Ramos (cell line): ENCODE results near the gene PHF11.
"Not testable (repeated sequence)": the region's sequence is repeated elsewhere in the genome, so short reads cannot be mapped to it uniquely, and the experiment has no call there.

Experiments used
- in situ Hi-C: fragments of 300-500 bp; cut with MboI; formaldehyde crosslinking; loops from one replicate; pipeline ENCODE4 v1.14.3; 2022; ENCODE audit warnings: low sequenced_read_pairs; ENCODE audit not compliant: unreplicated experiment

PHF11 gene

GRCh38 chr13:49540552-49540951 is 44.8 kb downstream of the PHF11 start:
- in situ Hi-C loops, result no loop called here

- in situ Hi-C loops, result no loop called here
These were observed 47.9 kb downstream of the PHF11 start for GRCh38 chr13:49543656-49544055.

- in situ Hi-C loops, result no loop called here
These were observed 49.9 kb downstream of the PHF11 start for GRCh38 chr13:49545661-49546060.

DNA sequence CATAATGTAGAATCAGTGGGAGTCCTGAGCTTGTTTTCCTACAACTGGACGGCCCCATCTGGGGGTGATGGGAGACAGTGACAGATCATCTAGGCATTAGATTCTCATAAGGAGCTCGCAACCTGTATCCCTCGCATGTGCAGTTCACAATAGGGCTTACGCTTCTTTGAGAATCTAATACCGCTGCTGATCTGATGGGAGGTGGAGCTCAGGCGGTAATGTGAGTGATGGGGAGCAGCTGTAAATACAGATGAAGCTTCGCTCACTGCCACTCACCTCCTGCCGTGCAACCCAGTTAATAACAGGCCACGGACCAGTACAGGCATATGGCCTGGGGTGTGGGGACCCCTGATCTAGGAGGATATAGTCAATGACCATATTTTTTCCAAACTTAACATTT is 50.8 kb downstream of the PHF11 start:
- in situ Hi-C loops, result no loop called here

DNA sequence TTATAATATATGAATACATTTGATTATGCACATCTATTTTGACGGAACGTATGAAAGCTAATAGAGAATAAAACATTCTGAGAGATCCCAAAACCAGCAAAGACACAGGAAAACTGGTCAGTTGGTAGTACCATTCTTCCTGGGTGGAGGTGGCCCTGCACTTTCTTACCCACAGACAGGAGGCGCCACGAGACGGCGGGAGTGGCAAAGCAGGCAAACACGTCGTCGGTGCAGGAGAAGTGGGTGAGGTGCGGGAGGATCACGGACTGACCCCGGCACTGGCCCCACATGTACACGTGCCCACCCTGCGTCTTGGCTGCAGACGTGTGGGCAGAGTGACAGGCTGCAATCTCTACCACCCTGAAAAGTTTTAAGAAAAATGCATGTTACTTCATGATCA is 53.5 kb downstream of the PHF11 start:
- in situ Hi-C loops, result no loop called here

DNA sequence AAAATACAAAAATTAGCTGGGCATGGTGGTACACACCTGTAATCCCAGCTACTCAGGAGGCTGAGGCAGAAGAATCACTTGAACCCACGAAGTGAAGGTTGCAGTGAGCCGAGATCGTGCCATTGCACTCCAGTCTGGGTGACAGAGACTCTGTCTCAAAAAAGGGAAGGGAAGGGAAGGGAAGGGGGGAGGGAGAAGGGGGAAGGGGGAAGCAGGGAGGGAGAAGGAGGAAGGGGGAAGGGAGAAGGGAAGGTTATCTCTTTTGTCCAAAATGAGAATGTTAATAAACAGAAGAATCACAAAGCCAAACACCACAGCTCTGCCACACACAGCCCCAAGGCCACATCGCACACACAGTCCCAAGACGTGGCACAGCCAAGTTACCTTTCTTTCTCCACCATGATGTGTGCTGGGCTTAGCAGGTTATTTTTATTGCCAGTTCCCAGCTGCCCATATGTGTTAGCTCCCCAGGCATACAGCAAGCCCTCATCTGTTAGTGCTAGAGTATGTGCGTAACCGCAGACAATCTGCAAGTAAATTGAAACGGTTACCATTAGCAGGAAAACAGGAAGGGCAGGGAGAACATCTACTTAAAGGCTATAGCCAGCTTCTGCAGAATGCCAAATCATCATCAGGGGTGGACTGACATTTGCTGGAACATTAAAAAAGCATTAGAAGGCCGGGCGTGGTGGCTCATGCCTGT is 55.3 kb downstream of the PHF11 start:
- in situ Hi-C loops, result no loop called here

DNA sequence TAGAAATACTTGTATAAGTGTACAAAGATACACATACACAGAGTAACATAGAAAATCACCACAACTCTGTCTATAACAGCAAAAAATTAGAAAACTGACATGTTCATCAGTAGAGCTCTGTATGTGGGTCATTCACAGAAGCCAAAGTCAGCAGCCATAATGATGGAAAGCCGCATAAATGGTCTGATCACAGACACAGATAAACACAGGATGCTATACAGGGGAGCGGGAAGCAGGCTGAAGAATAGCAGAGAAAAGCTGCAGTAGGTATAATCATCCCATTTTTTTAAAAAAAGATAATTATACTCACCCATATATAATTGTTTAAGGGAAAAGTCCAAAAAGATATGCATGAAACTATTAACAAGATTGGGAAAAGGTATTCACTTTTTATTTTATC is 58.1 kb downstream of the PHF11 start:
- in situ Hi-C loops, result no loop called here

- in situ Hi-C loops, result no loop called here
These were observed 58.6 kb downstream of the PHF11 start for GRCh38 chr13:49554387-49554786.

DNA sequence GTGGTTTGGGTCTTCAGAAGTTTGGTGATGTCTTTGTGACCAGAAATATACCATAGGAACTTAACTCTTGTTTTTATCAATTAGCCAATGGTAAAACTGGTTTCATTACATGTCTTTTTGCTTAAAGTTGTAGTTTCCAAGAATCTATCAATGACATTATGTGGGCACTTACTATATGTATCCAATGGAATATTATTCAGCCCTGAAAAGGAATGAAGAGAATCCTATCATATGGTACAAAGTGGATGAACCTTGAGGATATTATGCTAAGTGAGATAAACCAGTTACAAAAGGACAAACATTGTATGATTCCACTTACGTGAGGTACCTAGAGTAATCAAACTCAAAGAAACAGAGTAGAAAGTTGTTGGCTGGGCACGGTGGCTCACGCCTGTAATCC is 63.3 kb downstream of the PHF11 start:
- in situ Hi-C loops, result no loop called here

DNA sequence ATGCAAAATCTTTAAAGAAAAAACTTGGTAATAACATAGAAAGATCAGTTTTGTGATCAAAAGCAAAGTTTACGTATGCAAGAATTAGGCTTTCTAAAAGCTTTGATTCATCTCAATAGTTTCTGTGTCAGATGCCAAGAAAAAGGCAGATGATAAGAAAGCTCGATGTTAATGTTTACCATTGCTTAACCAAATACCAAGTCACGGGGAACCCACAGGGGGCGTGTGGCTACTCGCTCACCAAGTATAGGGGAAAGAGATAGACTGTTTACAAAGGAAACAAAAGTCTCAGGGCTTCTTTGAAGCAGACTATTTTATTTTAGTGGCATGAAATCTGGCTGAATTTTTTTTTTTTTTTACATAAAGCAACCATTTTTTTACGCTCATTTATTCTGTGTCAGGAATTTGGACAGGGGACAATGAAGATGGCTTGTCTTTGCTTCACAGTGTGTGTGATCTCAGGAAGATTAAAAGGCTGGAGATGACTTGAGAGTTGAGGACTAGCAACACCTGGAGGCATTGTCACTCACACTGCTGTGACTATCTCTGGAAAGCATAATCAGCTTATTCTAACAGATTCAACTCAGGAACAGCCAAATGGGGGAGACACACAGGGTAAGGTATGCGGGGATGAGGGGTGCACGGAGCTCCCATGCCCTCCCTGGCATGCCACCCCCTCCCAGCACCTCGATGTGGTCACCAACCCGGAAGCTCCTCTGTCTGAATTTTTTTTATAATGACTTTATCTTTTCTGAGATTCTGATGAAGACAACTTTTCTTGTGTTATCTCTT is 64.7 kb downstream of the PHF11 start:
- in situ Hi-C loops, result no loop called here

- in situ Hi-C loops, result no loop called here
These were observed 65.3 kb downstream of the PHF11 start for GRCh38 chr13:49561062-49561410.

GRCh38 chr13:49563516-49563915 is 67.8 kb downstream of the PHF11 start:
- in situ Hi-C loops, result no loop called here

- in situ Hi-C loops, result not testable (repeated sequence)
These were observed 69.7 kb downstream of the PHF11 start for GRCh38 chr13:49565461-49565860.

DNA sequence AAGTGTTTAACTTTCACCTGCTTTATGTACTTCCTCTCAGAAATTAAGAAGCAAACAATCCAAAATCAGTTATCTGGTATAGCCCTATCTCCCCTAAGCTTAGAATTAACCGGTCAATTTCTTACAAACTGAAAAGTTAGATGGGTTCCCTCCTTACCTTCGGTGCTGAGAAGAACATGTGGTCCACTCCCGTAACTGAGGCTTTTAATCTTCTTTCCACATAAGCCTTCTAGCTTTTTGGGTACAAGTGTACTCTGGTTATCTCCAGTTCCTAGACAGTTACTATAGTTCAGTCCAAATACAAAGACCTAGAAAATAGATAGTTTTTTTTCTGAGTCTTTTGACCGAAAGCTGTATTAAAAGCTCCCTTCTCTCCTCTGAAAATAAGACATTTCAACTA is 70.7 kb downstream of the PHF11 start:
- in situ Hi-C loops, result no loop called here

- in situ Hi-C loops, result no loop called here
These were observed 71.7 kb downstream of the PHF11 start for GRCh38 chr13:49567491-49567890.

DNA sequence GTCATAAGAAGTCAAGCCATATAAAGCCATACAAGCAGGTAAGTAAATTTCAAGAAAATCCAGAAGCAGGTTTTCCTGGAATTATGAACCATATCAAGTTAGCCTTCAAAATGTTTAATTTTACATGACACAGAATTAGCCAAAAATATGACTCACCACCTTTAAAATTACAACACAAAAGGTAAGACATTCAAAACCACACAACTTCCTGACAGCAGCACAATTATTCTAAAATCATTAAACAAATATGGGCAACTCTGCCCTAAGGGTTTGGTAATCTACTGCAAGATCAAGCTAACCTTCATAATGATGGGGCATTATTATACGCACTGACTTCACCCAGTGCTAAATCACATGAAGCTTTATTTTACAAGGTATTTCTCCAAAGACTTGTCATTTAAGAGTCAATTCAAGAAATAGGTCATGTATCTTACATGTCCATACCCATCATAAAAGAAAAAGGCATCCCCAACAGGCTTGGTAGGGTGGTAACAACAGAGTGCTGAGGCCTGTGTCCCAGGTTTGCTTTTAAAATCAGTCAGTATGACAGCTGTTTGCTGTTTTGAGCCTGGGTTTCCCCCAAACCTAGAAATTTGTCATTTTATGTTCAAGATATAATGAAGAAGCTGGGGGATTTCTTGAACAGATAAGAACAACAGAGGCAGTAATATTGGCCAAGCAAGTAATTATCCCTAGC is 74.4 kb downstream of the PHF11 start:
- in situ Hi-C loops, result no loop called here

GRCh38 chr13:49571299-49572240 is 75.8 kb downstream of the PHF11 start:
- in situ Hi-C loops, result no loop called here
